ENCODE results near the gene COL6A5. TPM values are rescaled to one million over a fixed set of nuclear protein-coding genes. Genes with fewer than 3 reads are reported as not detected.
"Not testable (repeated sequence)": the region's sequence is repeated elsewhere in the genome, so short reads cannot be mapped to it uniquely, and the experiment has no call there.

COL6A5 gene
- total and polyA plus RNA-seq, 10 donors = 0.07 to 0.15 TPM; not detected in 8

DNA sequence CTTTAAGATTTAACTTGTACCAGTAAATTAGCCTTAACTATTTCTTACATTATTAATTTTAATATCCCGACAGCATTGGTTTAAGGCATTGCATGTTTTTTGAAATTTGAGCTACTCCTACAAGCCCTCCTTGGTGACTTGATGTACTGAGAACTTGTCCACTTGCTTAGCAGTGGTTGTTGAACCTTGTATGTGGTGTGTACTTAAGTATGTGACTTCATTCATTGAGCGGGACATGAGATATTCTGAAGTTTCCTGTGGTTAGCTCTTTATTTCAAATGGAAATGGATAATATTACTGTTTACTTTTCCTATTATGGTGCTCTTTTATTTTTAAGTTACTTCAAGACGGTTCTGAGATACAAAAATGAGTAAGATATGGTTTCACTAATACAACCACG is 3.6 kb upstream of the COL6A5 start:
- peaks cover 0 to 12% (median 0%) of the 10 kb centered on the region in 6 donors for H3K4me1 ChIP-seq
- WGBS, 5 donors = 74 to 85% (median 77%) methylated on average over 4 of the region's 4 CpGs
- peaks cover 0 to 27% (median 15%) of the 10 kb centered on the region in 8 donors for H3K9me3 ChIP-seq
- intact Hi-C loops (cut with DNase I; ENCODE audit: low total_unique reads) = no loop called here
- H3K27me3 ChIP-seq (replicated peaks in 1 of 7) = peaks cover 2 to 27% (median 11%) of the 10 kb centered on the region in 7 donors
- DNase-seq = no peak
- no peak overlapping the region for H3K4me3 ChIP-seq
- H3K27ac ChIP-seq = no peak overlapping the region
- no peaks in the 10 kb centered on the region for H3K36me3 ChIP-seq
- TF ChIP-seq POLR2A (IDR thresholded peaks at IDR 0.05) (no peak), POLR2AphosphoS5 (IDR thresholded peaks at IDR 0.05) (no peak)
- TF ChIP-seq, protein P1, sequence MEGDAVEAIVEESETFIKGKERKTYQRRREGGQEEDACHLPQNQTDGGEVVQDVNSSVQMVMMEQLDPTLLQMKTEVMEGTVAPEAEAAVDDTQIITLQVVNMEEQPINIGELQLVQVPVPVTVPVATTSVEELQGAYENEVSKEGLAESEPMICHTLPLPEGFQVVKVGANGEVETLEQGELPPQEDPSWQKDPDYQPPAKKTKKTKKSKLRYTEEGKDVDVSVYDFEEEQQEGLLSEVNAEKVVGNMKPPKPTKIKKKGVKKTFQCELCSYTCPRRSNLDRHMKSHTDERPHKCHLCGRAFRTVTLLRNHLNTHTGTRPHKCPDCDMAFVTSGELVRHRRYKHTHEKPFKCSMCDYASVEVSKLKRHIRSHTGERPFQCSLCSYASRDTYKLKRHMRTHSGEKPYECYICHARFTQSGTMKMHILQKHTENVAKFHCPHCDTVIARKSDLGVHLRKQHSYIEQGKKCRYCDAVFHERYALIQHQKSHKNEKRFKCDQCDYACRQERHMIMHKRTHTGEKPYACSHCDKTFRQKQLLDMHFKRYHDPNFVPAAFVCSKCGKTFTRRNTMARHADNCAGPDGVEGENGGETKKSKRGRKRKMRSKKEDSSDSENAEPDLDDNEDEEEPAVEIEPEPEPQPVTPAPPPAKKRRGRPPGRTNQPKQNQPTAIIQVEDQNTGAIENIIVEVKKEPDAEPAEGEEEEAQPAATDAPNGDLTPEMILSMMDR (IDR thresholded peaks at IDR 0.05 in 8 of 11, conservative IDR thresholded peaks at IDR 0.05 in 3 of 11) = no peak

DNA sequence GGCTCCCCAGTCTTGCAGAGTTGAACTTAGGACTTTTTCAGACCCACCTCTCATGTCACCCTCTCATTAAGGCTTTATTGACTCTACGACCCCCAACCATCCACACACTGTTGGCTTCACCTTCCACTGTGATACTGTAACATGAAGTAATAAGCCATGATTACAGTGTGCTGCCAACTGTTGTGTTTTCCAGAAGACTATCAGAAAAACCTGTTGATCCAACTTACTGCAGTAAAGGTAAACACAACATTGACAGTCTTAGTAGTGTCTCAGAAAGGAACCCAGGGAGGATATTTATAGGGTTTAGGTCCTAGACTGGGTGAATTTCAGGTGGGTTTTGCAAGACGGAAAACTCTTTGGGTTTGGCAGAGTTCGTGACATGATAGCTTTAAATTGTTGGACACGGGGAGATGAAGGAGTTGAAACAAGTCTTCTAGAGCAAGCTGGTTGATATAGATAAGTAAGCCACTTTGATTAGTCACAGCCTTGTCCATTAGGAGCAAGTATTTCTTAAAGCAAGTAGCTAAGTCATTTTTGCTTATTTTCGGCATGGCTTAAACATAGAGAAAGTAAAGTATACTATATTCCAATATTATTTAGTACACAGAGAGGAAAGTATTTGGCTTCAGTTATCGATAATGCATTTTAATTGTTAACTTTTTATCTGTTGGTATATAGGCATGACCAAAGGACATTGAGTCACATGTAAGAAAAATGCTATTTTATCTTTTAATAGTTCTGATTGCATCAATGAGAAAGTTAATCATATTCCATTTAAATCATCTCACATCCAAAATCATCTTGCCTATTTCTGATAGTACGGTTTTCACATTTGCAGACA is 2.4 kb upstream of the COL6A5 start:
- Histone ChIP-seq H3K9me3 (peaks cover 0 to 15% (median 6%) of the 10 kb centered on the region in 8 donors), H3K4me3 (no peak overlapping the region), H3K4me1 (peaks cover 0 to 12% (median 0%) of the 10 kb centered on the region in 6 donors), H3K36me3 (no peaks in the 10 kb centered on the region), H3K27ac (no peak overlapping the region), H3K27me3 (replicated peaks in 1 of 7) (peaks cover 2 to 37% (median 11%) of the 10 kb centered on the region in 7 donors)
- 74 to 81% (median 76%) methylated on average over 7 of the region's 7 CpGs for WGBS, 5 donors
- TF ChIP-seq POLR2A (IDR thresholded peaks at IDR 0.05) = no peak
- TF ChIP-seq, protein P1 (IDR thresholded peaks at IDR 0.05 in 8 of 11, conservative IDR thresholded peaks at IDR 0.05 in 3 of 11) = no peak
- TF ChIP-seq POLR2AphosphoS5 (IDR thresholded peaks at IDR 0.05) = no peak
- no peak for DNase-seq
- intact Hi-C loops (cut with DNase I; ENCODE audit: low total_unique reads) = no loop called here

DNA sequence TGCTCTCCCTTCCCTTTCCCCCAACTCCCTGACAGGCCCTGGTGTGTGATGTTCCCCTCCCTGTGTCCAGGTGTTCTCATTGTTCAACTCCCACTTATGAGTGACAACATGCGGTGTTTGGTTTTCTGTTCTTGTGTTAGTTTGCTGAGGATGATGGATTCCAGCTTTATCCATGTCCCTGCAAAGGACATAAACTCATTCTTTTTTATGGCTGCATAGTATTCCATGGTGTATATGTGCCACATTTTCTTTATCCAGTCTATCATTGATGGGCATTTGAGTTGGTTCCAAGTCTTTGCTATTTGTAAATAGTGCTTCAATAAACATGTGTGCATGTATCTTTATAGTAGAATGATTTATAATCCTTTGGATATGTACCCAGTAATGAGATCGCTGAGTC is 2.8 kb downstream of the COL6A5 start:
- DNase-seq; H3K27ac ChIP-seq; H3K36me3 ChIP-seq; H3K9me3 ChIP-seq; intact Hi-C loops (cut with DNase I; ENCODE audit: low total_unique reads); H3K4me3 ChIP-seq: not testable (repeated sequence)
- H3K4me1 ChIP-seq = peaks cover 0 to 12% (median 0%) of the 10 kb centered on the region in 6 donors
- 87 to 97% (median 94%) methylated on average over 2 of the region's 2 CpGs for WGBS, 5 donors
- H3K27me3 ChIP-seq (replicated peaks in 1 of 7) = peaks cover 2 to 37% (median 11%) of the 10 kb centered on the region in 7 donors

DNA sequence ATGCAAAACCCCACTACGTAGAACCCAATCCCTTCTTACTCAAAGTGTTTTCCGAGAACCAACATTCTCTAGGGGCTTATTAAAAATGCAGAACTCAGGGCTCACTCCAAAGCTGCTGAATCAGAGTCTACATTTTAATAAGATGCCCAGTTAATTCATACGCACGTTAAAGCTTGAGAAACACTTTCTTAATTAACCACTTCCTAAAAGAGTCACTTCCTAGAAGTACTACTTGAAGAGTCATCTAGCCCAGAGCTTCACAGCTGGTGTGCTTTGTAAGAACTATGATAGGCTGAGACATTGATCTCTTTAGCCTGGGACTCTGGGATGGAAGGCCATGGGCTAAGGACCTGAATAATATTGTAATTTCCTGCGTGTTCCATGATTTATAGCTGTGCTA is 9.0 kb downstream of the COL6A5 start:
- no peak overlapping the region for H3K27ac ChIP-seq
- intact Hi-C loops (cut with DNase I; ENCODE audit: low total_unique reads) = no loop called here

More for the DNA sequence above, 9.0 kb downstream of the COL6A5 start:
- no peak for DNase-seq
- Histone ChIP-seq H3K4me1 (no peaks in the 10 kb centered on the region), H3K4me3 (no peak overlapping the region), H3K36me3 (no peaks in the 10 kb centered on the region), H3K9me3 (no peaks in the 10 kb centered on the region), H3K27me3 (replicated peaks in 1 of 7) (no peaks in the 10 kb centered on the region)
- TF ChIP-seq POLR2A (IDR thresholded peaks at IDR 0.05) = no peak
- TF ChIP-seq, protein P1 (IDR thresholded peaks at IDR 0.05 in 8 of 11, conservative IDR thresholded peaks at IDR 0.05 in 3 of 11) = no peak
- TF ChIP-seq POLR2AphosphoS5 (IDR thresholded peaks at IDR 0.05) = no peak
- WGBS, 5 donors = 28 to 57% (median 35%) methylated on average over 5 of the region's 5 CpGs

All from spleen (tissue), 11 donors.